IMR-90 (cell line): ENCODE measurements around the gene PRKCB. TPM values are rescaled to one million over a fixed set of nuclear protein-coding genes. Genes with fewer than 3 reads are reported as not detected.

ENCODE experiments used
- ATAC-seq: fragments of 200-7000 bp; cut with Tn5 transposase; 2 replicates; pipeline ENCODE4 v1.9.1; 2020; ENCODE audit warnings: low read depth, mild to moderate bottlenecking, moderate library complexity
- BruUV-seq: library from RNA; stranded (reverse); fragments of 400-500 nt; replicated peaks from 2 replicates; lab custom pipeline; 2021; lab: Mats Ljungman, UMichigan
- CTCF ChIA-PET: fragments of 300-600 bp; formaldehyde crosslinking; extraction: SDS; loops from one replicate; lab custom pipeline; 2021; ENCODE audit warnings: antibody characterized with exemption; lab: Yijun Ruan, JAX
- POLR2A ChIA-PET: fragments of 300-600 bp; sonication (Branson Sonifier 250); formaldehyde crosslinking; loops from one replicate; lab custom pipeline; 2022; ENCODE audit warnings: antibody characterized with exemption; ENCODE audit not compliant: unreplicated experiment; lab: Charles Lee
- DNase-seq: peaks from one replicate; pipeline ENCODE4 v3.0.0; 2013
- H2AFZ ChIP-seq: replicated peaks from 2 replicates; pipeline ENCODE3; 2013; ENCODE audit warnings: low read length, mild to moderate bottlenecking; ENCODE audit not compliant: poor library complexity
- H2AK5ac ChIP-seq: 2 replicates; pipeline ENCODE4 v1.6.1; 2013; ENCODE audit warnings: low read depth, low read length, inconsistent platforms
- H2AK9ac ChIP-seq: replicated peaks from 2 replicates; pipeline ENCODE3; 2013; ENCODE audit warnings: mild to moderate bottlenecking, low read depth, low read length, moderate library complexity; ENCODE audit not compliant: poor library complexity
- H2BK120ac ChIP-seq: 2 replicates; pipeline ENCODE4 v1.6.1; 2013; ENCODE audit warnings: low read depth, low read length, inconsistent platforms
- H2BK15ac ChIP-seq: 3 replicates; pipeline ENCODE4 v1.6.1; 2013; ENCODE audit warnings: low read depth, low read length, inconsistent platforms
- H2BK20ac ChIP-seq: 2 replicates; pipeline ENCODE4 v1.6.1; 2013; ENCODE audit warnings: low read depth, mild to moderate bottlenecking, inconsistent platforms, low read length, moderate library complexity
- H2BK5ac ChIP-seq: 2 replicates; pipeline ENCODE4 v1.6.1; 2013; ENCODE audit warnings: mild to moderate bottlenecking, low read depth, low read length, inconsistent platforms; ENCODE audit not compliant: poor library complexity, severe bottlenecking
- H3K14ac ChIP-seq: replicated peaks from 2 replicates; pipeline ENCODE4 v1.6.1; 2013; ENCODE audit warnings: low read depth, low read length, inconsistent platforms
- H3K18ac ChIP-seq: 2 replicates; pipeline ENCODE4 v1.6.1; 2013; ENCODE audit warnings: low read depth, low read length, control low read depth
- H3K23ac ChIP-seq: 2 replicates; pipeline ENCODE4 v1.6.1; 2013; ENCODE audit warnings: low read depth, low read length, inconsistent platforms
- H3K27ac ChIP-seq: 2 replicates; pipeline ENCODE4 v1.5.1; 2013; ENCODE audit warnings: mild to moderate bottlenecking, control low read depth, low read length; ENCODE audit not compliant: insufficient read depth
- H3K27me3 ChIP-seq: 2 replicates; pipeline ENCODE4 v1.6.1; 2013; ENCODE audit warnings: low read length; ENCODE audit not compliant: control insufficient read depth, insufficient read depth
- H3K36me3 ChIP-seq: 2 replicates; pipeline ENCODE4 v1.6.1; 2013; ENCODE audit warnings: low read length, mixed read lengths; ENCODE audit not compliant: control insufficient read depth, insufficient read depth
- H3K4ac ChIP-seq: 2 replicates; pipeline ENCODE4 v1.6.1; 2013; ENCODE audit warnings: low read depth, low read length, inconsistent platforms
- H3K4me1 ChIP-seq: 2 replicates; pipeline ENCODE4 v1.6.1; 2013; ENCODE audit warnings: low read length, mixed read lengths; ENCODE audit not compliant: control insufficient read depth, insufficient read depth
- H3K4me2 ChIP-seq: 2 replicates; pipeline ENCODE4 v1.6.1; 2013; ENCODE audit warnings: low read depth, mild to moderate bottlenecking, control low read depth, low read length, moderate library complexity
- H3K4me3 ChIP-seq: 2 replicates; pipeline ENCODE4 v1.5.1; 2013; ENCODE audit warnings: low read depth, mild to moderate bottlenecking, control low read depth, low read length, moderate library complexity; ENCODE audit not compliant: insufficient read depth
- H3K56ac ChIP-seq: 2 replicates; pipeline ENCODE4 v1.6.1; 2013; ENCODE audit warnings: low read length, inconsistent platforms; ENCODE audit not compliant: insufficient read depth; ENCODE audit errors: extremely low read depth
- H3K79me1 ChIP-seq, 2 experiments: 2 replicates each; pipeline ENCODE4 v1.6.1; 2013; ENCODE audit warnings: low read length in 2 of 2, inconsistent platforms in 1 of 2, low read depth in 1 of 2
- H3K9ac ChIP-seq: 2 replicates; pipeline ENCODE4 v1.6.1; 2013; ENCODE audit warnings: low read depth, low read length, control low read depth
- H3K9me1 ChIP-seq: 2 replicates; pipeline ENCODE4 v1.6.1; 2013; ENCODE audit warnings: low read length, inconsistent platforms; ENCODE audit not compliant: insufficient read depth
- H3K9me3 ChIP-seq: 2 replicates; pipeline ENCODE4 v1.6.1; 2013; ENCODE audit warnings: low read length; ENCODE audit not compliant: control insufficient read depth, insufficient read depth
- H4K20me1 ChIP-seq: 2 replicates; pipeline ENCODE4 v1.6.1; 2013; ENCODE audit warnings: low read length, inconsistent platforms; ENCODE audit not compliant: insufficient read depth
- H4K5ac ChIP-seq: 2 replicates; pipeline ENCODE4 v1.6.1; 2013; ENCODE audit warnings: mild to moderate bottlenecking, low read depth, low read length, control low read depth
- H4K8ac ChIP-seq, 2 experiments: 2 replicates each; pipeline ENCODE4 v1.6.1; 2013; ENCODE audit warnings: low read depth in 2 of 2, low read length in 2 of 2, control low read depth in 1 of 2, inconsistent platforms in 1 of 2
- H4K91ac ChIP-seq: 2 replicates; pipeline ENCODE4 v1.6.1; 2013; ENCODE audit warnings: low read depth, low read length, inconsistent platforms; ENCODE audit not compliant: insufficient read depth
- BHLHE40 ChIP-seq: fragments of 150-350 bp; IDR thresholded peaks from 2 replicates; pipeline ENCODE4 v1.6.1; 2016; ENCODE audit warnings: mild to moderate bottlenecking, low read depth, low read length
- CEBPB ChIP-seq: IDR thresholded peaks from 2 replicates; pipeline ENCODE4 v1.6.1; 2012; ENCODE audit warnings: low read depth, low read length, improper control_type of control experiment
- CHD1 ChIP-seq: IDR thresholded peaks from 2 replicates; pipeline ENCODE4 v1.6.1; 2012; ENCODE audit warnings: low read depth, low read length, improper control_type of control experiment
- ELK1 ChIP-seq: fragments of 150-350 bp; IDR thresholded peaks from 2 replicates; pipeline ENCODE4 v1.6.1; 2016; ENCODE audit warnings: low read depth, mild to moderate bottlenecking, low read length, moderate library complexity, borderline replicate concordance
- FOS ChIP-seq: fragments of 150-350 bp; IDR thresholded peaks from 2 replicates; pipeline ENCODE4 v1.6.1; 2016; ENCODE audit warnings: low read depth, low read length
- MAFK ChIP-seq: IDR thresholded peaks from 2 replicates; pipeline ENCODE4 v1.6.1; 2012; ENCODE audit warnings: low read depth, low read length, improper control_type of control experiment
- MAZ ChIP-seq: IDR thresholded peaks from 2 replicates; pipeline ENCODE4 v1.6.1; 2012; ENCODE audit warnings: low read depth, mild to moderate bottlenecking, low read length, improper control_type of control experiment, moderate library complexity, borderline replicate concordance
- MXI1 ChIP-seq: IDR thresholded peaks from 2 replicates; pipeline ENCODE4 v1.6.1; 2012; ENCODE audit warnings: low read depth, mild to moderate bottlenecking, low read length, moderate library complexity, borderline replicate concordance
- NFE2L2 ChIP-seq: fragments of 150-350 bp; IDR thresholded peaks from 2 replicates; pipeline ENCODE4 v1.6.1; 2016; ENCODE audit warnings: low read depth, mild to moderate bottlenecking, low read length
- POLR2A ChIP-seq: IDR thresholded peaks from 2 replicates; pipeline ENCODE4 v1.6.1; 2012; ENCODE audit warnings: mild to moderate bottlenecking, low read depth, low read length
- RAD21 ChIP-seq: IDR thresholded peaks from 2 replicates; pipeline ENCODE4 v1.6.1; 2012; ENCODE audit warnings: low read length, improper control_type of control experiment
- RCOR1 ChIP-seq: IDR thresholded peaks from 2 replicates; pipeline ENCODE4 v1.6.1; 2012; ENCODE audit warnings: mild to moderate bottlenecking, low read length, improper control_type of control experiment; ENCODE audit not compliant: insufficient replicate concordance
- RFX5 ChIP-seq: IDR thresholded peaks from 2 replicates; pipeline ENCODE4 v1.8.0; 2012; ENCODE audit warnings: low read depth, mild to moderate bottlenecking, low read length, moderate library complexity
- SMC3 ChIP-seq: fragments of 150-350 bp; IDR thresholded peaks from 2 replicates; pipeline ENCODE4 v1.6.1; 2016; ENCODE audit warnings: low read depth, mild to moderate bottlenecking, antibody characterized with exemption, low read length, moderate library complexity
- WGBS, 2 experiments: methylation state at CpG; one replicate each; pipeline versions ENCODE4 v1.1.5 to v1.1.7; 2013; ENCODE audit warnings: missing lambda C conversion rate in 2 of 2; ENCODE audit not compliant: insufficient read length in 1 of 2; ENCODE audit errors: extremely low coverage in 2 of 2; 5-methylcytosine and 5-hydroxymethylcytosine counted together
- dilution Hi-C: fragments of 300-500 bp; cut with HindIII; formaldehyde crosslinking; loops from one replicate; pipeline ENCODE4 v1.14.3; 2018; ENCODE audit warnings: low sequenced_read_pairs; ENCODE audit not compliant: unreplicated experiment
- in situ Hi-C: fragments of 300-500 bp; cut with MboI; formaldehyde crosslinking; loops from 3 replicates; pipeline ENCODE4 v1.14.3; 2019; ENCODE audit warnings: low sequenced_read_pairs, inconsistent platforms, mixed read lengths
- intact Hi-C: fragments of 100-400 bp; cut with micrococcal nuclease; formaldehyde crosslinking; loops from 2 replicates; pipeline ENCODE4 v1.10.0; 2022
- polyA plus RNA-seq, 3 experiments: library from polyadenylated mRNA; depleted of rRNA; stranded (reverse); fragments of >200 nt; gene quantifications; 2 replicates each; pipeline ENCODE4 v1.2.3, GENCODE V29; 2012; ENCODE audit warnings: low replicate concordance in 1 of 3
- total RNA-seq: library from RNA; depleted of rRNA; stranded (reverse); fragments of >200 nt; gene quantifications from 2 replicates; pipeline ENCODE4 v1.2.3, GENCODE V29; 2012
- TF ChIP-seq, protein P1 (sequence below): fragments of 150-350 bp; IDR thresholded peaks from 2 replicates; pipeline ENCODE4 v1.6.1; 2017; ENCODE audit warnings: mild to moderate bottlenecking, antibody characterized with exemption, low read length, low read depth
- TF ChIP-seq, protein P2 (sequence below): conservative IDR thresholded peaks from 2 replicates; pipeline ENCODE4 v1.5.1; 2012; ENCODE audit warnings: mild to moderate bottlenecking, low read depth, low read length, improper control_type of control experiment

PRKCB gene
- total and polyA plus RNA-seq, 2 of the 4 experiments (the other 2 are of a cell fraction), result under 0.01 TPM; not detected in 1

DNA sequence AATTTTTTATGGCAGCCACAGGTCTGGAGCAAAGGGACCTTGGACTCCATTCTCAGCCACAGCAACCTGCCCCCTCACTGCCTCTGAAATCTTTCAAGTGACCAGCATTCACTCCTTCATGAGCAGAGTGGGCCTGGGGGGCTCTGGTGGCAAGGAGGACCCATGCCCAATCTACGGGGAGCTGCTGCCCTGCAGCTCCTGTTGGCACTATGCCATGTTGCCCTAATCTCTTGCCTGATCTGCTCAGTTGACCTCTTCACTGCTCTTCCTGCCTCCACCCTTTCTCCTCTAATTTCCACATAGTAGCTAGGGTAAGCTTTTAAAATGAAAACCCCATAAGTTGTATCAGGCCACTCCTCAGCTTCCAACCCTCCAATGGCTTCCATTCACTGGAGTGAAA lies 2.9 kb upstream of the PRKCB start:
- Histone ChIP-seq H2AK5ac (no peak overlapping the region), H4K20me1 (no peaks in the 10 kb centered on the region), H3K4me3 (no peak overlapping the region), H2BK120ac (no peak overlapping the region), H3K56ac (no peak overlapping the region), H4K8ac (no peak overlapping the region), H3K23ac (no peak overlapping the region), H3K4me1 (no peaks in the 10 kb centered on the region), H3K4ac (no peak overlapping the region), H3K9me3 (0 out of 2 replicates have a peak, but pooled peaks cover 3% of the 10 kb centered on the region), H3K27me3 (peaks cover 17% of the 10 kb centered on the region), H2BK20ac (no peak overlapping the region), H2AFZ (no peak overlapping the region), H3K27ac (no peak overlapping the region), H4K5ac (no peak overlapping the region), H3K4me2 (no peak overlapping the region), H3K18ac (no peak overlapping the region), H2BK5ac (no peak overlapping the region), H3K9ac (no peak overlapping the region), H3K14ac (no peak overlapping the region), H3K36me3 (no peaks in the 10 kb centered on the region), H3K9me1 (no peaks in the 10 kb centered on the region), H2AK9ac (no peak overlapping the region), H4K91ac (no peak overlapping the region), H2BK15ac (no peak overlapping the region), H3K79me1 (no peaks in the 10 kb centered on the region)
- TF ChIP-seq BHLHE40, result no peak
- no peak for TF ChIP-seq ELK1
- TF ChIP-seq RCOR1, result no peak
- no peak for TF ChIP-seq RAD21
- TF ChIP-seq, protein P1, sequence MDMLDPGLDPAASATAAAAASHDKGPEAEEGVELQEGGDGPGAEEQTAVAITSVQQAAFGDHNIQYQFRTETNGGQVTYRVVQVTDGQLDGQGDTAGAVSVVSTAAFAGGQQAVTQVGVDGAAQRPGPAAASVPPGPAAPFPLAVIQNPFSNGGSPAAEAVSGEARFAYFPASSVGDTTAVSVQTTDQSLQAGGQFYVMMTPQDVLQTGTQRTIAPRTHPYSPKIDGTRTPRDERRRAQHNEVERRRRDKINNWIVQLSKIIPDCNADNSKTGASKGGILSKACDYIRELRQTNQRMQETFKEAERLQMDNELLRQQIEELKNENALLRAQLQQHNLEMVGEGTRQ, result no peak
- no peak for TF ChIP-seq SMC3
- TF ChIP-seq POLR2A, result no peak
- TF ChIP-seq MAZ, result no peak
- TF ChIP-seq CEBPB, result no peak
- no peak for TF ChIP-seq CHD1
- TF ChIP-seq NFE2L2, result no peak
- TF ChIP-seq FOS, result no peak
- TF ChIP-seq MXI1, result no peak
- TF ChIP-seq RFX5, result no peak
- TF ChIP-seq MAFK, result no peak
- TF ChIP-seq, protein P2, sequence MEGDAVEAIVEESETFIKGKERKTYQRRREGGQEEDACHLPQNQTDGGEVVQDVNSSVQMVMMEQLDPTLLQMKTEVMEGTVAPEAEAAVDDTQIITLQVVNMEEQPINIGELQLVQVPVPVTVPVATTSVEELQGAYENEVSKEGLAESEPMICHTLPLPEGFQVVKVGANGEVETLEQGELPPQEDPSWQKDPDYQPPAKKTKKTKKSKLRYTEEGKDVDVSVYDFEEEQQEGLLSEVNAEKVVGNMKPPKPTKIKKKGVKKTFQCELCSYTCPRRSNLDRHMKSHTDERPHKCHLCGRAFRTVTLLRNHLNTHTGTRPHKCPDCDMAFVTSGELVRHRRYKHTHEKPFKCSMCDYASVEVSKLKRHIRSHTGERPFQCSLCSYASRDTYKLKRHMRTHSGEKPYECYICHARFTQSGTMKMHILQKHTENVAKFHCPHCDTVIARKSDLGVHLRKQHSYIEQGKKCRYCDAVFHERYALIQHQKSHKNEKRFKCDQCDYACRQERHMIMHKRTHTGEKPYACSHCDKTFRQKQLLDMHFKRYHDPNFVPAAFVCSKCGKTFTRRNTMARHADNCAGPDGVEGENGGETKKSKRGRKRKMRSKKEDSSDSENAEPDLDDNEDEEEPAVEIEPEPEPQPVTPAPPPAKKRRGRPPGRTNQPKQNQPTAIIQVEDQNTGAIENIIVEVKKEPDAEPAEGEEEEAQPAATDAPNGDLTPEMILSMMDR, result no peak
- in situ Hi-C loops, result no loop called here
- dilution Hi-C loops, result no loop called here
- ChIA-PET POLR2A (no interaction called here), CTCF (interaction anchor here (1.0 kb wide), 1 partner anchor 10 kb away, joined by 3 read pairs; no protein-coding TSS in a partner anchor)
- no peak for DNase-seq
- no peak for ATAC-seq
- no CpG with 5 or more reads among the region's 1 CpG for WGBS, 2 experiments
- intact Hi-C loops, result no loop called here
- no TSS peak for BruUV-seq
